Skin epidermis (tissue), 12 donors: ENCODE data around the gene SLC24A5.

Experiments
- H3K27ac ChIP-seq, 21 experiments: fragments of 200-600 bp; sonication (generic) in 11 of 21; one replicate each; pipeline ENCODE4 v1.5.0; 2020; ENCODE audit warnings: mild to moderate bottlenecking in 3 of 21, inconsistent platforms in 2 of 21, moderate library complexity in 2 of 21
- H3K4me3 ChIP-seq, 7 experiments: fragments of 200-600 bp; sonication (generic) in 2 of 7; one replicate each; pipeline ENCODE4 v1.5.0; 2020; ENCODE audit warnings: inconsistent platforms in 2 of 7, mild to moderate bottlenecking in 2 of 7, moderate library complexity in 1 of 7

SLC24A5 gene

GRCh38 chr15:48177766-48178647 lies 57.2 kb downstream of the SLC24A5 start, which contains the start of gene MYEF2:
MYEF2 (minus strand) TSS chr15:48178295; CDS start chr15:48178237, 58 bp downstream.
- peak within 1 kb of the TSS in 14 of 21 experiments; percentile 1 to 76 (median 44) for H3K27ac ChIP-seq
- H3K4me3 ChIP-seq = peak within 1 kb of the TSS; percentile 29 to 51 (median 44)

DNA sequence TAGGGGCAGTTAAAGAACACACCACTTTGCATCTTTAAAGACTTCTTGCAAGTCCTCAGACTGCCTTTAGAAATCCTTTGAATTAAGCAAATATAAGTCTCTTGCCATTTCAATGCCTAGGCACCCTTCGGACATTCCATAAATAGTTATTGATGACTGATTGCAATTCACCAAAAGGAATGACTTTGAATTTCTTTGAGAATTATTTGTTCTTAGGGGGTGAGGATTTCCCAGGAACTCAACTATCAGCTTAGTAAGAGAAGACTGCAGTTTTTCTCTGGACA lies 57.8 kb downstream of the SLC24A5 start:
- H3K4me3 ChIP-seq = peak overlapping the region in 5 of 7 experiments; percentile 29 to 51 (median 47)
- H3K27ac ChIP-seq = no peak overlapping the region

GRCh38 chr15:48182749-48183148 lies 62.0 kb downstream of the SLC24A5 start:
- H3K4me3 ChIP-seq = no peak overlapping the region
- H3K27ac ChIP-seq = no peak overlapping the region

DNA sequence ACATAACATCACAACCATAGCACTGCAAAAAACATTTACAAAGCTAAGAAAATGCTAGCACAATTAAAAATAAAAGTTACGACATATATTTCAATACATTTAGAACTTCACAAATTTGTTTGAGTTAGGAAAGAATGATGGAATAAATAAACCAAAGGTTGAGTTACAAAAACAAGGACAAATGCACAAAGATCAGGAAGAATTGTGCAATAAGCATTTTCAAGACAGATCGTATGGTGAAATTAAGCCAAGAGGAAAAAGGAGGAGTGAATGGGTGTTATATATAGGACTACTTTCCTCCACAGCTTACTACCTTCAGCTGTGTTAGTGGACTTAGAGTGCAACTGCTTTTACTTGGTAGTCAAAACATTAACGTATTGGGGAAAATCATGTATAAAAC lies 64.7 kb downstream of the SLC24A5 start:
- no peak overlapping the region for H3K27ac ChIP-seq
- no peak overlapping the region for H3K4me3 ChIP-seq

DNA sequence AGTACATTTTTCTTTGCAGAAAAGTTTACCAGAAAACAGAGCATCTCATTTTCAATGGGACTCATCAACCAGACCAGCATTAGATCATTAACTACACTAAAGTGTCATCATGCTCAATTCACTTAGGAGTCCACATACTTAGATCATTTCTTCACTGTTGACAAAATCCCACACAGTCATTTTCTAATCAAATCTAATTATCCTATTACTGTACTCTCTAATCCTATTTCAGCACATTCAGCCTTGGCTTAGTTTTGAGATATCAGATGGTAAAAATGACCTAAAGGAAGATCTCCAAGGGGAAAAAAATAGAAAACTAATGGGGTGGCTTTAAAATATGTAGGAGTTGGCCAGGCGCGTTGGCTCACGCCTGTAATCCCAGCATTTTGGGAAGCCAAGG lies 65.5 kb downstream of the SLC24A5 start:
- no peak overlapping the region for H3K4me3 ChIP-seq
- no peak overlapping the region for H3K27ac ChIP-seq

GRCh38 chr15:48190932-48191573 lies 70.3 kb downstream of the SLC24A5 start:
- H3K27ac ChIP-seq = no peak overlapping the region
- no peak overlapping the region for H3K4me3 ChIP-seq

- H3K4me3 ChIP-seq = no peak within 1 kb of the TSS
These were observed 70.9 kb downstream of the SLC24A5 start, which contains the start of gene CTXN2 for GRCh38 chr15:48191574-48192225. CTXN2 (plus strand) TSS chr15:48191665; CDS start chr15:48201301, 9,636 bp downstream.

More at GRCh38 chr15:48191574-48192225, 70.9 kb downstream of the SLC24A5 start, which contains the start of gene CTXN2:
- no peak within 1 kb of the TSS for H3K27ac ChIP-seq
